ENCODE measurements around the gene LTA4H. TPM values are rescaled to one million over a fixed set of nuclear protein-coding genes. Genes with fewer than 3 reads are reported as not detected.

The LTA4H gene
- total RNA-seq, 1 experiment from 2014 or later, result 51.8 TPM

DNA sequence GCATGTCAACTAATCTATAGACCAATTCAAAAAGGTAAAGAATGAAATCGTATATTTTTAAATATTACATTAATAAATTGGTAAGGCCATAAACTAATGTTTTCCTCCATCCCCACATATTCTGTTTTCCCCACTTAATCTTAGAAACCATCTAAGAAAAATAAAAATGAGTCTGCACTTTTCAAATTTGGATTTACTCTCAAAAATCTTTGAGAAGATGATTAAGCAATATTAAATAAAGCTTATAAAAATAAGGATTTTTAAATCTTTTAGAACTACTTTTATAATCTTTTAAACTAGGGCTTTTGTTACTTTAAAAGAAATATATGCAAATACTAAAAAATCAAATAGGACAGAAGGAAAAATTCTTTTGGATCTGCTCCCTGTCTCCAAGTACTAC is 28.7 kb downstream of the LTA4H start:
- Histone ChIP-seq H3K4me3 (ENCODE audit: low read depth, low read length, poor library complexity, severe bottlenecking) (no peak overlapping the region), H3K9me3 (ENCODE audit: low read depth, low read length, poor library complexity, severe bottlenecking) (no peaks in the 10 kb centered on the region), H3K4me1 (ENCODE audit: insufficient read depth, low read length, poor library complexity, severe bottlenecking) (peaks cover 5% of the 10 kb centered on the region), H3K27me3 (replicated peaks; ENCODE audit: insufficient read depth, low read depth, low read length, poor library complexity) (no peaks in the 10 kb centered on the region), H3K36me3 (ENCODE audit: insufficient read depth, low read length, poor library complexity, severe bottlenecking) (peaks cover 1% of the 10 kb centered on the region), H3K27ac (ENCODE audit: low read depth, low read length, poor library complexity, severe bottlenecking) (no peak overlapping the region)
- BruUV-seq (replicated peaks), result no TSS peak
- DNase-seq (ENCODE audit: low spot score), result no peak
- intact Hi-C loops (cut with micrococcal nuclease; ENCODE audit: unreplicated experiment), result no loop called here
- no peak for TF ChIP-seq EZH2 (IDR thresholded peaks at IDR 0.05; ENCODE audit: borderline replicate concordance, low read depth, low read length, poor library complexity, severe bottlenecking)
- CTCF ChIA-PET, result no interaction called here
- POLR2A ChIA-PET (ENCODE audit: low non-redundant PET), result no interaction called here

DNA sequence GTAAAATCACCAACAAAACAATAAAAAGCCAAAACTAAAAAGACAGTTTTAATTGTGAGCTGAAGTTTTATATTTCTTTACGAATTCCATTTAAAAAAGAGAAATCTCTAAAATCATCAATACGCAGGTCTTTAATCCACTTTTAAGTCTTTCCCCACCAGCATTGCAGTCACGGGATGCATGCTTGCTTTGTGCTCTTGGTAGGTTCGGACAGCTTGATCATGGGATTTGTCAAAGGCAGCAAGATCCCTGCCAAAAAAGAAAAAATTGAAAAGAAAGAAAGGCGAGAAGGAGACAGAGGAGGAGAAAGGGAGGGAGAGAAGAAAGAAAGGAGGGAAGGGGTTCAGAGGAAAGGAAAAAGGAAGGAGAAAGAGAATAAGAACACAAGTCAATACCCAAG is 34.5 kb downstream of the LTA4H start:
- DNase-seq (ENCODE audit: low spot score), result no peak
- TF ChIP-seq, protein P1, sequence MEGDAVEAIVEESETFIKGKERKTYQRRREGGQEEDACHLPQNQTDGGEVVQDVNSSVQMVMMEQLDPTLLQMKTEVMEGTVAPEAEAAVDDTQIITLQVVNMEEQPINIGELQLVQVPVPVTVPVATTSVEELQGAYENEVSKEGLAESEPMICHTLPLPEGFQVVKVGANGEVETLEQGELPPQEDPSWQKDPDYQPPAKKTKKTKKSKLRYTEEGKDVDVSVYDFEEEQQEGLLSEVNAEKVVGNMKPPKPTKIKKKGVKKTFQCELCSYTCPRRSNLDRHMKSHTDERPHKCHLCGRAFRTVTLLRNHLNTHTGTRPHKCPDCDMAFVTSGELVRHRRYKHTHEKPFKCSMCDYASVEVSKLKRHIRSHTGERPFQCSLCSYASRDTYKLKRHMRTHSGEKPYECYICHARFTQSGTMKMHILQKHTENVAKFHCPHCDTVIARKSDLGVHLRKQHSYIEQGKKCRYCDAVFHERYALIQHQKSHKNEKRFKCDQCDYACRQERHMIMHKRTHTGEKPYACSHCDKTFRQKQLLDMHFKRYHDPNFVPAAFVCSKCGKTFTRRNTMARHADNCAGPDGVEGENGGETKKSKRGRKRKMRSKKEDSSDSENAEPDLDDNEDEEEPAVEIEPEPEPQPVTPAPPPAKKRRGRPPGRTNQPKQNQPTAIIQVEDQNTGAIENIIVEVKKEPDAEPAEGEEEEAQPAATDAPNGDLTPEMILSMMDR (conservative IDR thresholded peaks at IDR 0.05; ENCODE audit: low read depth, low read length), result no peak
- no peak for TF ChIP-seq EZH2 (IDR thresholded peaks at IDR 0.05; ENCODE audit: borderline replicate concordance, low read depth, low read length, poor library complexity, severe bottlenecking)
- no peaks in the 10 kb centered on the region for H3K9me3 ChIP-seq (ENCODE audit: low read depth, low read length, poor library complexity, severe bottlenecking)
- intact Hi-C loops (cut with micrococcal nuclease; ENCODE audit: unreplicated experiment), result no loop called here
- POLR2A ChIA-PET (ENCODE audit: low non-redundant PET), result no interaction called here
- no peak overlapping the region for H3K4me3 ChIP-seq (ENCODE audit: low read depth, low read length, poor library complexity, severe bottlenecking)
- H3K27ac ChIP-seq (ENCODE audit: low read depth, low read length, poor library complexity, severe bottlenecking), result no peak overlapping the region
- H3K4me1 ChIP-seq (ENCODE audit: insufficient read depth, low read length, poor library complexity, severe bottlenecking), result no peaks in the 10 kb centered on the region
- no TSS peak for BruUV-seq (replicated peaks)
- H3K27me3 ChIP-seq (replicated peaks; ENCODE audit: insufficient read depth, low read depth, low read length, poor library complexity), result no peaks in the 10 kb centered on the region
- CTCF ChIA-PET, result no interaction called here
- no peaks in the 10 kb centered on the region for H3K36me3 ChIP-seq (ENCODE audit: insufficient read depth, low read length, poor library complexity, severe bottlenecking)

DNA sequence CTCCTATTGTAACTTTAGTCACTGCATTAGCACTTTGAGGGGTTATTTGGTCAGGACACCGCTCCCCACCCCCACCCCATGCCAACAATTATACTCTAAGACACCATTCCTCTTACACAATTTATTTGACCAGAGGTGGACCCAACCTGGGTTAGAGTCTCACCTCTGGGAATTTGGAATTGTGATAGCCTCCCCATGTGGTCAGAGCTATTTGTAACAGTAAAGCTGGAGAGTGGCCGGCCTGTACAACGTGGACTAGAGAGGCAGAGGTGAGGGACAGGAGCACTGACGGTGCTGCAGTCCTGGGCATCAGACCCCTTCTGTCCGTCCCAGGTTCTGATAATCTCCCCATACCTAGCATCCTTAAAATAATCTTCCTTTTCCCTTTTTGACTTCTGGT is 35.9 kb downstream of the LTA4H start:
- TF ChIP-seq, protein P1 (conservative IDR thresholded peaks at IDR 0.05; ENCODE audit: low read depth, low read length), result no peak

DNA sequence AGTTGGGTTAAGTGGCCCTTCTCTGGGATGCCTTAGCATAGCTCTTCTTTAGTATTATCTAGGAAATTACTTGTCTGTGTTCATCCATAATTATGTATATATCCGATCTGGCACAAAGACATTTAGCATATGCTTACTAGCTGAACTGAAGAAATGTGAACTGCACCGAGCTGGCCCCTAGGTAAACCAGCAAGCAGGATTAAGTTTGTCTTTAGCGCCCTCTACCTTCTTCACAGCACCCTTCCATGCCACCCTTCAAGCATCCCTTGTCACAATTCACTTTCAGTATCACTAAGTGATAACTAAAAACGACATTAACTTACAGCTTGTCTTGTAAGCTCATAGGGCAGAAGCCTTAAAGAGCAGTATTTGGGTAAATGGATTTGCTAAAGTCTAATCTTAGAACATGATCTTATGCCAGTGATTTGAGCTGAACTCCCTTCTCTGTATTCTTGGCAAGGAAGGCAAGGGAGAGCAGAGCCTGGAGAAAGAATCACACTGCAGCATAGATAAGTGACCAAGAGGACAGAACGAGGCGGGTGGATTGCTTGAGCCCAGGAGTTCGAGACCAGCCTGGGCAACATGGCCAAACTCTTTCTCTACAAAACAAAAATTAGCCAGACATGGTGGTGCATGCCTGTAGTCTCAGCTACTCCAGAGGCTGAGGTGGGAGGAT is 36.6 kb downstream of the LTA4H start:
- intact Hi-C loops (cut with micrococcal nuclease; ENCODE audit: unreplicated experiment), result loop anchor here (1.0 kb wide), 2 partner anchors 80 to 416 kb away; no protein-coding TSS in a partner anchor
- Histone ChIP-seq H3K27ac (ENCODE audit: low read depth, low read length, poor library complexity, severe bottlenecking) (no peak overlapping the region), H3K27me3 (replicated peaks; ENCODE audit: insufficient read depth, low read depth, low read length, poor library complexity) (no peaks in the 10 kb centered on the region), H3K9me3 (ENCODE audit: low read depth, low read length, poor library complexity, severe bottlenecking) (no peaks in the 10 kb centered on the region), H3K36me3 (ENCODE audit: insufficient read depth, low read length, poor library complexity, severe bottlenecking) (no peaks in the 10 kb centered on the region), H3K4me1 (ENCODE audit: insufficient read depth, low read length, poor library complexity, severe bottlenecking) (no peaks in the 10 kb centered on the region), H3K4me3 (ENCODE audit: low read depth, low read length, poor library complexity, severe bottlenecking) (no peak overlapping the region)
- ChIA-PET POLR2A (ENCODE audit: low non-redundant PET) (no interaction called here), CTCF (interaction anchor here (0.5 to 1.8 kb wide), 11 partner anchors 9 to 464 kb away, joined by 3 to 8 read pairs (median 3); partner anchors contain the start of gene CDK17)
- no peak for TF ChIP-seq EZH2 (IDR thresholded peaks at IDR 0.05; ENCODE audit: borderline replicate concordance, low read depth, low read length, poor library complexity, severe bottlenecking)
- TF ChIP-seq, protein P1 (conservative IDR thresholded peaks at IDR 0.05; ENCODE audit: low read depth, low read length), result peak; percentile 85
- DNase-seq (ENCODE audit: low spot score), result peak; percentile 74
- no TSS peak for BruUV-seq (replicated peaks)

More for the DNA sequence above, 35.9 kb downstream of the LTA4H start:
- Histone ChIP-seq H3K36me3 (ENCODE audit: insufficient read depth, low read length, poor library complexity, severe bottlenecking) (no peaks in the 10 kb centered on the region), H3K9me3 (ENCODE audit: low read depth, low read length, poor library complexity, severe bottlenecking) (no peaks in the 10 kb centered on the region), H3K27ac (ENCODE audit: low read depth, low read length, poor library complexity, severe bottlenecking) (no peak overlapping the region), H3K4me1 (ENCODE audit: insufficient read depth, low read length, poor library complexity, severe bottlenecking) (no peaks in the 10 kb centered on the region), H3K27me3 (replicated peaks; ENCODE audit: insufficient read depth, low read depth, low read length, poor library complexity) (no peaks in the 10 kb centered on the region), H3K4me3 (ENCODE audit: low read depth, low read length, poor library complexity, severe bottlenecking) (no peak overlapping the region)
- POLR2A ChIA-PET (ENCODE audit: low non-redundant PET), result interaction anchor here (0.6 kb wide), 1 partner anchor 259 kb away, joined by 3 read pairs; no protein-coding TSS in a partner anchor
- CTCF ChIA-PET, result interaction anchor here (0.8 to 1.2 kb wide), 2 partner anchors 10 to 217 kb away, joined by 3 to 5 read pairs; no protein-coding TSS in a partner anchor
- DNase-seq (ENCODE audit: low spot score), result no peak
- no TSS peak for BruUV-seq (replicated peaks)
- intact Hi-C loops (cut with micrococcal nuclease; ENCODE audit: unreplicated experiment), result no loop called here

Data from A673 (cell line).